ENCODE measurements around the gene SERPINA5.
"Not testable (repeated sequence)": the region's sequence is repeated elsewhere in the genome, so short reads cannot be mapped to it uniquely, and the experiment has no call there.

The SERPINA5 gene

DNA sequence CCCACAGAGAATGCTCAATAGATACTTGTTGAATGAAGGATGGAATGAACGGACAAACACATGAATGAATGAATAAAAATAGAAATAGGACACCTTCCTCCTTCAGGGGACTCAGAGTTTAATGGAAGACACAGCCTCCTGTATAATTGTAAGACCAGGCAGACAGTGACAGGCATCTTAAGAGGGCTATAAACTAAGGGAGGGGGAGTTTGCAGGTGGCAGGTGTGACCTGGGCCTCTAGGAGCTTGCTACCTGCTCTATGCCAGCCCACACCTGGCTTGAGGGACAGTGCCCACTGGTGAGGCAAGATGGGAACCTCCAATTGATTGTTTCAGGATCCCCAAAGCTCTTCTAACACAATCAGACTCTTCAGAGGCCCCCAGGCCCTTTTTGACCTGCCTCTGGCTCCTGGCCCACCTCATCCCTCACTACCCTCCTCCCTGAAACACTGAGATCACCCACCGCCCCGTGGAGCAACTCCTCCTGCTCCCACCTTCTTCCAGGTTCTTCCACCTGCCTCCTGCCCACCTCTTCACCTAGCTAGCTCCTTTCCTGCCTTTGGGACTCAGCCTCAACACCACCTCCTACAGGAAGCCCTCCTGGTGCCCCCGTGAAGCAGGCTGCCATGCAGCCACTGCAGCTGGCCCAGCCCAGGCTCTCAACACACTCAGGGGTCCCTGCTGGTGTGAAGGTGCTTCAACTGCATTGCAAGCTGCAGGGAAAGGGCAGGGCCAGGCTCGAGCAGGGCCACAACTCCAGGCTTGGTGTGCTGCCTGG is 40.3 kb downstream of the SERPINA5 start:
- no peak for DNase-seq (ENCODE audit: low spot score)

DNA sequence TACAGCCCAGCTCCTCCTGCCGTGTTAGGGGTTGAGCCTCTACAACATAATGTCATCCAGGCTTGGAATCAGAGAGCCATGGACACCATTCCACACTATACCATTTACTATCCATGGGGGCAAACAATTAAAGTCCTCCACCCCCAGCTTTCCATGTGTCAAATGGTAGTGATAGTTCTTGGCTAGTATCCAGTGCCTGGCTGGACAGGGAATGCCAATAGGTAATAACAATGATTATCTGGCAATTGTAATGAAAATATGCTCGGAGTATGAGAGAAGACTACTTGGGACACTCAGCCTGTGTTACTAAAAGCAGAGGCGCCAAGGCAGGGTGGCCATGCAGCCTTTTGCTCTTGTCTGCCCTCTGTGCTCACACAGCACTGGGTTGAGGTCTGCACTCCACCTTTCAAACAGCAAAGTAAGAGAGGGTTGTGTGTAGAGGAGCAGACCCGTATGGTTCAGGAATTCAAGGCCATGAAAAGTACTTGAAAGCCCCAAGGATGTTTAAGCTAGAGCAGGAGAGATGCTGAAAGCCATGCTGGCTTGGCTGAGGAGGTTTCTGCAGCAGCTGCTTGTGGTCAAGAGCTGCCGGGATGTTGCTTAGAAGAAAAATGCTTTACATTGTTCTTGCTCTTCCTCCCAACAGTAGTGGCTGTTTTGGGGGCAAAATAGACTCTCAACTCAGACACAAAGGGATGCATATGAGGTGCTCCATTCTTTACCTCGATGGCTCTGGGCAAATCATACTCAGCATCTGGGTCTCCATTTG is 41.6 kb downstream of the SERPINA5 start:
- no peak for DNase-seq (ENCODE audit: low spot score)

DNA sequence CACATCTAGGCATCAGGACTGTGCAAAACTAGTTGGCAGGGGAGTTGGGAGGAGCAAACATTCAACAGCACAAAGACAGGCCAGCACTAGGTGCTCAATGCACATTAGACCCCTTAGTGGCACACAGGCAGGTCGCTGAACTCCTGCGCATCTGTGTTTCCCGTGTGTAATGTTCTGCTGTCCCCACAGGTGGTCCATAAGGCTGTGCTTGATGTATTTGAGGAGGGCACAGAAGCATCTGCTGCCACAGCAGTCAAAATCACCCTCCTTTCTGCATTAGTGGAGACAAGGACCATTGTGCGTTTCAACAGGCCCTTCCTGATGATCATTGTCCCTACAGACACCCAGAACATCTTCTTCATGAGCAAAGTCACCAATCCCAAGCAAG is 42.2 kb downstream of the SERPINA5 start:
- no peak for DNase-seq (ENCODE audit: low spot score)

DNA sequence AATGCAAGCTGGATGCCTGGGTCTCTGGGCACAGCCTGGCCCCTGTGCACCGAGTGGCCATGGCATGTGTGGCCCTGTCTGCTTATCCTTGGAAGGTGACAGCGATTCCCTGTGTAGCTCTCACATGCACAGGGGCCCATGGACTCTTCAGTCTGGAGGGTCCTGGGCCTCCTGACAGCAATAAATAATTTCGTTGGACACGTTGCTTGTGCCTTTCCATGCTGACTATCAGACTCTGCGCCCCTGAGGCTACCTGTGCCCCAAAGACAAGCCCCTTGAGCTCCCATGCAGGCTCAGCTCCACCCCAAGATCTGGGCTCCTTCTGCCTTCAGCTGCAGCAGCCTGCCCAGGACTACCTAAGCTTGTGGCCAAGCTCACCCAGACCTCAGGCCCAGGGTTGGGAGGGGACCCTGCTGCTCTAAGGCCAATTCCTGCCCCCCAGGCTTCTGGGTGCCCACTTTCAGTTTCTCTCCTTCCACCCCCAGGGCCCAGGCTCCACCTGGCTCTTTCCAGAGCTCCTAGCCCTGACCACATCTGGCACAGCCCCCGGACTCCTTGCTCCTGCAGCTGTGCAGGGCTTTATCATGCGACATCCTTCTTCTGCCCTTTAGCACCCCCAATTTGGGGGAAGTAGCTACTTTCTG is 42.8 kb downstream of the SERPINA5 start:
- DNase-seq (ENCODE audit: low spot score): no peak

DNA sequence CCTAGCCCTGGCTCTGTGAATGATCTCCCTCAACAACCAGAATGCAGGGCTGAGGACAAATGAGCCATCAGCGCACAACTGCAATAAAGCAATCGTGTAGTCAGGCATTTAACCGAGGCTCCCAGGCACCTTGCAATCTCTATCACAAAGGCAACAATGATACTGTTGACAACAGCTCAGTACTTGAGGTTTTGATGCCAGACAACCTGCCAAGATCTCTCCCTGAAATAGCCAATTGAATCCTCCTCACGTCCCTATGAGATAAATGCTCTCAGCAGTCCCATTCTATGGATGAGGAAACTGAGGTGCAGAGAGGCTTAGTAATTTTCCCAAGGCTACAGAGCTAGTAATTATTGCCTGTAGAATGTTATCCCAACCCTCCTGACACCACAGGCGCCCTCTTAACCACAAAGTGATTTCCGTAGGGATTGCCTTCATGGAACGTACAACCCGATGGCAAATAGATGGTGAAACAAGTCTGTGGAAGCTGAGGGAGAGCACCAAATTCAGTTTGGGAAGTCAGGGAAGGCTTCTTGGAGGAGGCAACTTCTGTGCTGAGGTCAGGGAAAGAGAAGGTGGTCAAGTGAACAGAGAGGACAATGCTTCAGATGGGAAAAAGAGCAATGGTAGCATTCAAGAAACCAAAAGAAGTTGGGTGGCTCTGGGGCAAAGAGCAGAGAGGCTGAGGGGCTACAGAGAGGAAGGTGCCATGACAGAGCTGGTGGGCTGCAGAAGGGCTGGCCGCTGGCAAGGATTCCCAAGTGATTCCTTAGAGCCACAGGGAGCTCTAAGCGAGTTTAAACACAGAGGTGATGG is 43.5 kb downstream of the SERPINA5 start:
- DNase-seq (ENCODE audit: low spot score): no peak

DNA sequence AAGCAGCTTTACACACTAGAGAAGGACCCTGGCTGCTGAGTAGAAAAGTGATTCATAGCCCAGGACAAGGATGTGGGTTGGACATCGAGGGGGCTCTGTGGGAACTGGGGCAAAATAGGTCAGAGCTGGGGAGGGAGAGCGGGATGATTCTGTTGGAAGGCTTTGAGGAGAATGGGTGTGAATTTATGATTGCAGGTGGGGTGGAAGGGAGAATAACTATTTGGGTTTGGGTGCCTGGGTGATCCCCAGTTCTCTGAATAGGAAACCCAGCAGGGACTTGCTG is 44.1 kb downstream of the SERPINA5 start:
- no peak for DNase-seq (ENCODE audit: low spot score)

DNA sequence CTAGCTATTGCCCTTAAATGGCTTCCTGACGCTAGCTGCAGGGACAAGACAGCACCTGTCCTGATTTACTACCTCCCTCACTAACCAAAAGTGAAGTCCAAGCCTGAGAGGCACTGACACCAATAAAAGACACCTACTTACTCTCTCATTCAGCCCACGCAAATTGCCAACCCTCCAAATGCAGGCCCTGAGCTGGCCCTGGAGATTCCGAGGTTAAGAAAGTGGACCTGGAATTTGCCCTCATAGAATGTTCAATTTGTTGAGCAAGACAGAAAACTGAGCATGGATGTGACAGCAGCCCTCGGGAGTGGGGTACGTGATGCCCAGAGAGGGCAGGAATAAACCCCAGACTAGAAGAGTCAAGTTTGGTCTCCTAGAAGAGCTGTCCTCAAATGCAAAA is 47.4 kb downstream of the SERPINA5 start:
- no peak for DNase-seq (ENCODE audit: low spot score)

DNA sequence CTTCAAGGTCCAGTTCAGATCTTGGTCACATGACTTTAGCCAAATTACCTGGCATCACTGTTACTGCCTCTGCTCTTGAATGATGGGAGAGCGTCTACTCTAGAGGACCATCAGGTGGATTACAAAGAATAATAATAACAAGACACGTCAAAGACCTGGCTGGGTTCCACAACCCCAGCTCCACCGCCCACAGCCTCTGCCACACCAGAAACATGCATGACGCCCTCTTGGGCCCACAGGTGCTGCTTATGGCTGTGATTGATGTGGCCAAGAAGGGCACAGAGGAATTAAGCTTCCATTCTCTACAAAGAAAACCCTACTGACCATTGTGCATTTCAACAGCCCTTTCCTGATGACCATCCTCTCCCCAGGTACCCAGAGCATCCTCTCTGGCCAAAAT is 49.2 kb downstream of the SERPINA5 start:
- no peak for DNase-seq (ENCODE audit: low spot score)

DNA sequence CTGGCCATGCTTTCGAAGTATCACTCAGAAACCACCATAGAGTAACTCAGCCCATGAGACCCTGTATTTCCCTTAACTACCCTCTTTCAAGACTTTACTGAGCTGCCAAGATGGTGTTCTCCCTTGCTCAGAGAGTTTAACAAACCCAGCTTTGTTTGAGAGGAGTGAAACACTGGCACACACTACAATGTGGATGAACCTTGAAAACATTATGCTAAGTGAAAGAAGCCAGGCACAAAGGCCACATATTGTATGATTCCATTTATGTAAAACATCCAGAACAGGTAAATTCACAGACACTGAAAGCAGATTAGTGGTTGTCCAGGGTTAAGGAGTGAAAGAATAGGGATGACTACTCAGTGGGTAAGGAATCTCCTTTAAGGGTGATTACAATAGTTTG is 49.8 kb downstream of the SERPINA5 start:
- DNase-seq (ENCODE audit: low spot score): no peak

DNA sequence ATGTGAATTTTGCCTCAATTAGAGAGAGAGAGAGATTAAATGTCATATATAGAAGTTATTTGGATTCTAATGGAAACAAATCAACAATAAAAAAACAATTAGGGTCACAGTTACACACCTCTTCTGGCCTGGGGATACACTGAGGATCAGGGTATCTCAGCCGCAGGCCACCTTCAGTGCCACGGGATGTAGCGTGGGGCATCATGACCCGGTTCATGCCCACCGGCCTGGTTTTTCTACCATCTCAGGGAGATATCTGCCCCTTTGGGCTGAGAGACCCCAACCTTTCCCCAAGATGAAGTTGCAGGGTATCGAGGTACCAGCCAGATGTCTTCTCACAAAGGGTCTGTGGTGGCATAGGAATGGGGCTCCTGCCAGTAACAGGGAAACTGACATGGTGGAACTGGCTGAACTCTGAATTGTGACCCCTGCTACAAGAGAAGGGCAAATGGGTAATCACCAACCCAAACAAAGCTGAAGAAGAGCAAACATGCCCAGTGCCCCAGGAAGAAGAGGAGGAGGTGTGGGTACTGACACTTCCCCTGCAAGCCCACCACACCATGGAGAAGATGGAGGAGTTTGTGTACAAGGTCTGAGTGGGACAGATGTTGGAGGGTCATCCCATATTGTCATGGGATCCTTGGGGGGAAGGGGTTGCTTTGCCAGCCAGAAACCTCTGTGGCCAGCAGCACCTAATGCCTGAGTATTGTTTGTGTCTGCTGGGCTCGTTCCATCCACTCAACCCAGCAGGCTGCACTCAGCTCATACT is 50.5 kb downstream of the SERPINA5 start:
- no peak for DNase-seq (ENCODE audit: low spot score)

DNA sequence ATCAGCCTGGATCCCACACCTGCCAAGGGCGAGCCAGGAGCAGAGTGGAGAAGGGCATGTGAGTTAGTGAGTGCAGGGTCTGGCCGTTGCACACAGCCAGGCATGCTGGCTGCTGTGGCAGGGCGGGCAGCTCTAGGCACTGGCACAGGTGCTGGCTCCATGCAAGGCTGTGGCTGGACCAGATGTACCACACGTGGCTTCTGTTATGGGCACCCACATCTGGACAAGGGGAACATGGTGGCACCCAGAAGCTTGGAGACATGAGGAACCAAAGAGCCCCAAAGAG is 51.0 kb downstream of the SERPINA5 start:
- no peak for DNase-seq (ENCODE audit: low spot score)

DNA sequence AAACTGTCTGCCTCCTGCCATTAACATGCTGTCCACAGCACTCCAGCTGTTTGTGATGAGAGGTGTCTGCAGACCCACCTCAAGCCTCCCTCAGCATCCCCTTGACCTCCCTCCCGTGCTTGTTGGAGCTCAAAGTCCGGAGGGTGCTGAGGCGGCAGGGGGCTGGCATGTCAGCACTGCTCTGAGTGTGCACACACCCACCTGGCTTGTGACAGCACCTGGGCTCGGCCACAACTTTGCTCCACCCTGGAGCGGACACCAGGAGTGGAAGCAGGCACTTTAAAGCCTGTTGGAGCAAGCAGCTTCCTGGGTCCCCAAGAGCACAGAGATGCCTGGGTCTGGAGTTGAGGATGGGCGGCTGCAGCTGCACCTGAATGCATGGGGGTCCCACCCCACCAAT is 51.9 kb downstream of the SERPINA5 start:
- DNase-seq (ENCODE audit: low spot score): no peak

DNA sequence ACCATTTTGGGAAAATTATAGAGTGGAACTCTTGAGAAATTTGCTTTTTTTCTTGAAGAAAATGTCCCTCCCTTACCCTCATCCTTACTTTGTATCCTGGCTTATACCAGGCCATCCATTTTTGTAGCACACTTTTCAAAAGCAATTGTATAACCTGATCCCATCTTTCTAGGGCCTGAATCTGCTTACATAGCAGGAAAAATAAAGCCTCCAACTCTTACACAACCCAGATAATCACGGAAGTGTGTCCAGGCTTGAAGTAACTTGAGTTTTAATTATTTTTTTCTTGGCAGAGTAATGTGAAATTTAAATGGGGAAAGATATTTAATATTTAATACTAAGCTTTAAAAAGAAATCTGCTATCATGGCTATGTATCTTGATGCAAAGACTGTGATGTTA is 53.9 kb downstream of the SERPINA5 start:
- no peak for DNase-seq (ENCODE audit: low spot score)

DNA sequence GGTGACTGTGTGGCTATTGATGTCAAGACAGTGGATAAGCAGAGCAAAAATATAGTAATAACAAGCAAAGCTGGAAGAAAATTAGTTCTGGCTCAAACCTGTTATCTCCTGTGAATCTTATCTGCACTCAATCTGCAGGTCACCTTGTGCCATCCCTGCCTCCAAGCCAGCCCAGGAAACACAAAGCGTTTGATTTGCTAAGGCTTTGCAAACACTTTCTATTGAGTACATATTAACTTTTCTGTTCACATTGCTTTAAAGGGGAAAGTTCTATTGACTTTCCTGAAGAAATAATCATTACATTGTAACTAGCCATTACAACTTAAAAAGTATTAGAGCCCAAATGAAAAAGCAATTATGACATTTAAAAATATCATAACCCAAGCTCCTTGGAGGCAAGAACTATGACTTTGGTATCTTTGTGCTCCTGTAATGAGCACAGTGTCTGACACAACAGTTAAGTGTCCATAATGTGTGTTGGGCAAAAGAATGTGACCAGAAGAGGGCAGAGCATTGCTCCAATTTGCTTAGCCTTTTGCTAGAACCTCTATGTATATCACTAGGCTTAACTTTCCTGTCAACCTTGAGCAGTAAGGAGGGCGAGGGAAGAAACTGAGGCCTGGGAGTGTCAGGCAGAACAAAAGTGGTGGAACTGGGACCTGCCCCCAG is 55.7 kb downstream of the SERPINA5 start:
- no peak for DNase-seq (ENCODE audit: low spot score)

DNA sequence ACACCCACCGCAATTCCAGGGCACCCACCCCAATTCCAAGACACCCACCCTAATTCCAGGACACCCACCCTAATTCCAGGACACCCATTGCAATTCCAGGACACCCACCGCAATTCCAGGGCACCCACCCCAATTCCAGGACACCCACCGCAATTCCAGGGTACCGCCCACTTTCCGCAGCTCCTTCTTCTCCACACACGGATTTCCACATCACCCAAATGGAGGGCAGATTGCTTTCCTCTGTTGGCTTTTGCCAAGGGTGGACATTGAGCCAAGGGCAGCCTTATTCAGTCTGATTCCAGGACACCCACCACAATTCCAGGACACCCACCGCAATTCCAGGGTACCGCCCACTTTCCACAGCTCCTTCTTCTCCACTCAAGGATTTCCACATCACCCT is 56.6 kb downstream of the SERPINA5 start:
- not testable (repeated sequence) for DNase-seq (ENCODE audit: low spot score)

DNA sequence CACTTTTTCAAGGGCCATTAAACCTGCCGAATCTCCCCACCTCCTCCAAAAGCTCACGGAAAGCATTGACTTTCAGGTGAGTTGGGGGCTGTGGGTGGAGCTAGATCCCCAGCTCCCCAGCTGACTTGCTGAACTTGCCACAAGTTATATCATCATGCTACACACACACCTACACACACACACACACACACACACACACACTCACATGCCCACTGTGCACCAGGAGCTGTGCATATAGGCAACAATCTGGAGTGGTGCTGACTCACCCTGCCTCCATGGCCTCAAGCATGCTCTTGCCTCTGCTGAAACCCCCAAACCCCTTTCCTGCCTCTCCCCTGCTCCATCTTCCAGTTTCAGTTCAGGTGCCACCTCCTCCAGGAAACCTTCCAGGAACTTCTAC is 57.1 kb downstream of the SERPINA5 start:
- no peak for DNase-seq (ENCODE audit: low spot score)

DNA sequence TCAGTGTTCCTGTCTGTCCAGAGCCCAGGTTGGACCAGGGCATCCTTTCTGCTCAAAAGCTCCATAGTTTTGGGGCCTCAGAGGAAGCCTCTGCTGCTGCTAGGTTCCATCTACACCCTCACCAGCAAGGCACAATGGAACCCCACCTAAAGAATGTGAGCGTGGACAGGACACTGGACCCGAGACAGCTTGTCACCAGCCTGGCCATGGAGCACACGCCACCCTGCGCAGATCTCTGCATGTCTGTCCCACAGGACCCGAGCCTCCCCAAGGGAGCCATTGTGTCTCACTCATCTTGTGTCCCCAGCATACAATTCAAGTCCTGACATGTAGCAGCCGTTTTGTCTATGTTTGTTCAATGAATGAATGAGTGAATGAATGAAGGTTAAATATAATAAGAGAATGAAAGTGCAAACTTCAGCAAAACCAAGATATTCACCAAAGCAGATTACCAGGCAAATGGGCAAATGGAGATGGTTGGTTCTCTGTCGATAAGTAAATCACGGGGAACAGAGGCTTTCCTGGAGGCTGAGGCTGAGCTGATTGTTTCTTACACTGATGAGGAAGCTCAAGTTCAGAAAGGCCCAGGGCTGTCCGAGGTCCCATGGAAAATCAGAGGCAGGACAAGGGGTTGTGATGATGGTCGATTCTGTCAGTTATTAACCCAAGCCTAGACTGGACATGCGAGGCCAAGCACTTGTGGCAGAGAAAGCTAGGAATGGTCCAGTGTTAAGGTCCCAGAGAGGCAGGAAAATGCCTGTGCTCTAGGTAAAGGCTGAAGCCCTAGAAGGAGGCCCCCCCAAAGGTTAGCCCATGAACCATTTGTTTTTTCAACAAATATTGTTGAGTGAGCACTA is 58.0 kb downstream of the SERPINA5 start:
- no peak for DNase-seq (ENCODE audit: low spot score)

DNA sequence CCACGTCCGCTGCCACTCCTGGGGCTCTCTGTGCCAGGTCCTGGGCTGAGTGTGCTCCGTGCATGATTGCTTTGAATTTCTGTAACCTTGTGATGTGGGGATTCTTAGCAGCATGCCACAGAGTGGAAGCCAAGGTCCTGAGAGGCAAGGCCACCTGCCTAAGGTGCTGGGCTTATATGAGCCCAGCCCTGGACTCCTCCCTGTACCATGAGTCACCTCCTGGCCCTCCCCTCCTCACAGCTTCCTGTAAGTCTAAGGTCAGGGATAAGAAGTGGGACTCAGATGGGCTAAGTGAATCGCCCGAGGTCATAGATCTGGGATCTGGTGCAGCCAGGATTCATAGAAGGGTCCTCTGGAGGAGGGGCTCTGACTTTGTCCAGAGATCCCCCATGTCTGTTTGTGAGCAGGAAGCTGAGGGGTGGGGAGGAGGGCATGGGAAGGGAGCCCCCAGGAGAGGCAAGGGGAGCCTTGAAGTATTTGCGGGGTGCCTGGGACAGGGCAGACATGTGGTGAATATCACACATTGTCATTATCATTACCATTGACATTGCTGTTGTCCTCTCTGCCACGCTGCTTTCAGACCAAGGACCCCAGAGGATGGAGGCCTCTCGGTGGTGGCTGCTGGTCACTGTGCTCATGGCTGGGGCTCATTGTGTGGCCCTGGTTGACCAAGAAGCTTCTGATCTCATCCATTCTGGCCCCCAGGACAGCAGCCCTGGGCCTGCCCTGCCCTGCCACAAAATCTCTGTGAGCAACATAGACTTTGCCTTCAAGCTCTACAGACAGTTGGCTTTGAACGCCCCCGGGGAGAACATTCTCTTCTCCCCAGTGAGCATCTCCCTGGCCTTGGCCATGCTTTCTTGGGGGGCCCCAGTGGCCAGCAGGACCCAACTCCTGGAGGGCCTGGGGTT is 59.8 kb downstream of the SERPINA5 start:
- DNase-seq (ENCODE audit: low spot score): no peak

DNA sequence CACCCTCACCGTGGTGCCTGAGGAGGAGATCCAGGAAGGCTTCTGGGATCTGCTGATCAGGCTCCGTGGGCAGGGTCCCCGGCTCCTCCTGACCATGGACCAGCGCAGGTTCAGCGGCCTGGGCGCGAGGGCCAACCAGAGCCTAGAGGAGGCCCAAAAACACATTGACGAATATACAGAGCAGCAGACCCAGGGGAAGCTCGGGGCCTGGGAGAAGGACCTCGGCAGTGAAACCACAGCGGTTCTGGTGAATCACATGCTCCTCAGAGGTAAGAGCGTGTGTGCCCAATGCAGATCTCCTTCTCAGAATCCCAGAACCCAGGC is 60.4 kb downstream of the SERPINA5 start:
- DNase-seq (ENCODE audit: low spot score): no peak
